Esophagus (tissue), 2 donors: ENCODE measurements around the gene CUX1. TPM values are rescaled to one million over a fixed set of nuclear protein-coding genes. Genes with fewer than 3 reads are reported as not detected.

ENCODE experiments used
- H3K27ac ChIP-seq, 2 donors: one replicate each; pipeline ENCODE4 v1.5.1; 2013; ENCODE audit warnings: low read depth in 2 of 2, mild to moderate bottlenecking in 2 of 2, inconsistent platforms in 1 of 2, low read length in 1 of 2, moderate library complexity in 1 of 2
- H3K27me3 ChIP-seq, 2 donors: one replicate each; pipeline ENCODE4 v1.6.1; 2013; ENCODE audit warnings: low read length in 2 of 2, control low read depth in 1 of 2, mild to moderate bottlenecking in 1 of 2; ENCODE audit not compliant: insufficient read depth in 2 of 2, control insufficient read depth in 1 of 2
- H3K36me3 ChIP-seq, 2 donors: one replicate each; pipeline ENCODE4 v1.6.1; 2013; ENCODE audit warnings: low read length in 1 of 2; ENCODE audit not compliant: control insufficient read depth in 2 of 2, insufficient read depth in 2 of 2
- H3K4me1 ChIP-seq, 2 donors: one replicate each; pipeline ENCODE4 v1.6.1; 2013; ENCODE audit warnings: low read length in 1 of 2; ENCODE audit not compliant: control insufficient read depth in 2 of 2, insufficient read depth in 2 of 2
- H3K4me3 ChIP-seq, 2 donors: one replicate each; pipeline ENCODE4 v1.5.1; 2013; ENCODE audit warnings: low read length in 2 of 2, mild to moderate bottlenecking in 2 of 2, low read depth in 1 of 2, moderate library complexity in 1 of 2
- H3K9me3 ChIP-seq, 2 donors: one replicate each; pipeline ENCODE4 v1.6.1; 2013; ENCODE audit warnings: mild to moderate bottlenecking in 2 of 2, low read depth in 1 of 2, low read length in 1 of 2, moderate library complexity in 1 of 2; ENCODE audit not compliant: control insufficient read depth in 2 of 2, insufficient read depth in 1 of 2
- WGBS, 2 donors: extraction: QIAGEN DNeasy Blood & Tissue Kit; methylation state at CpG; one replicate each; pipeline ENCODE4 v1.1.7; 2013; 5-methylcytosine and 5-hydroxymethylcytosine counted together
- polyA plus RNA-seq, 2 donors: library from polyadenylated mRNA; stranded (reverse); fragments of 200-250 nt; gene quantifications; one replicate each; pipeline ENCODE4 v1.2.3, GENCODE V29; 2013
- donor health status: healthy with polysubstance abuse.
- donor health status: Bipolar disorder and iron deficiency.

CUX1 gene
- polyA plus RNA-seq, 2 donors, result 19.6 to 21.7 TPM

DNA sequence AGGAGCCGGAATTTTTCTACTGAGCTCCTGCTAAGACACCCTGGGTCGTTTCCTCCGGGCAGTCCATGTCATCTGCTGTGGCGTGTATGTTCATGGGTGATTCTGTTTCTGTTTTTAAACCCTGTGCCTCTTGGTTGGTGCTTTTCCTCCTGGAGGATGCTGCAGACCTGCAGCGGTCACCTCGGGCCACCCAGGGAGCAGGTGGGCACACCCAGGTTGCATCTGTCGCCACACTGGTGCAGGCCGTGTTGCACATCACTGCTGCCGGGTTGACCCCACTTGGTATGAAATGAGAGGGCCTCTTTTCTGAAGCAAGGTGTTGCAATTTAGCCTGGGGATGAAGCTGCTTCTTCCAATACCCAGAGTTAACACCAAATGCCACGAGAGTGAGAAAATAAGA lies 127.2 kb downstream of the CUX1 start:
- Histone ChIP-seq H3K36me3 (no peaks in the 10 kb centered on the region), H3K4me1 (peaks cover 14 to 16% of the 10 kb centered on the region in 2 donors), H3K27me3 (no peaks in the 10 kb centered on the region), H3K27ac (no peak overlapping the region), H3K9me3 (no peaks in the 10 kb centered on the region), H3K4me3 (no peak overlapping the region)
- WGBS, 2 donors, result 90 to 95% methylated on average over 10 of the region's 10 CpGs

DNA sequence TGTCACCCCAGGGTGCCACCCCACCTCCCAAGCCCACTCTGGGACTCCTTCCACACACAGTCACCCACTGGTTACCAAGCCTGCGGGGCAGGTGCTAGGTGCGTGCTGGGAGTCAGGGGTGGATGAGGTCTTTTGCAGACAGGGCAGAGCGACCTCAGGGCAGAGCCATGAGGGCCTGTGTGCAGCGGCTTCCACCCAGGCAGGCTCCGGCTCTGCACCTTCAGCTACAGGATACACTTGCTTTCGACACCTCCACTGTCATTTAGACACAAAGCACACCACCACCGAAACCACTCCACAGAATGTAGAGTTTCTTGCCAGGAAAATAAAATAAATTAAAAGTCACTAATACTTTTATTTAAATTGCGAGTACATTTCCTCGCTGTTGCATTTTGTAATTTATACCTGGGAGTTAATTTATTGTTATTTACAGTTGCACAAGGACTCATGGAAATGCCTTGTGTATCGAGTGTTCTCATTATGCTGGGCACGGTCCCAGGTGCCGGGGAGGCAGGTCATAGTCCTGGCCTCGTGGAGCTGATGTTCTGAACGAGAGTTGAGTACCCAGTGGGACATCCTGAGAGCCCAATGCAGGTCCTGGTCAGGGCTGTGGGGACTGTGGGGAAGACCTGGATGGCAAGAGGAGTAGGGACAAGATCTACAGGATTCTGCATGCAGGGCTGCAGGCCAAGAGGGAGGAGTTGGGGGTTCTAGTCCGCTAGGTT lies 127.8 kb downstream of the CUX1 start:
- peaks cover 14 to 16% of the 10 kb centered on the region in 2 donors for H3K4me1 ChIP-seq
- peak overlapping the region in 1 of 2 donors; percentile 13 for H3K27ac ChIP-seq
- WGBS, 2 donors, result 88 to 89% methylated on average over 15 of the region's 15 CpGs
- H3K4me3 ChIP-seq, result no peak overlapping the region
- no peaks in the 10 kb centered on the region for H3K9me3 ChIP-seq
- H3K27me3 ChIP-seq, result no peaks in the 10 kb centered on the region
- no peaks in the 10 kb centered on the region for H3K36me3 ChIP-seq

DNA sequence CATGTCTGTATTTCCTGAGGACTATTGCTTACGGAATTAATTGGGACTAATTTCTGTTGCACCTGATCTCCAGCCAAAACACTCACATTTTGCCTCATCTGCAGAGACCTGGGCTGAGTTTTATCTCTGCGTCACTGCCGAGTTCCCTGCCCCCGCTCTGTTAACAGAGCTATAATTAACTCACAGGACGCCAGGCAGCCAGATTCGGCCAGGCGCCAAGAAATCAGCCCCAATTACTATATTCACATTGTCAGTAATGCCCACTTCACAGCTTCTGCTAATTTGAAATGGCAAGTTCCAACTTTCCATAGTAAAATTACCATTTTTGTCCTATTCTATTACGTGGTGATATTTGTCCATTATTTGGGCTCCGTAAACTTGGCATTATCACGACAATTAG lies 130.5 kb downstream of the CUX1 start:
- no peaks in the 10 kb centered on the region for H3K9me3 ChIP-seq
- H3K27me3 ChIP-seq, result no peaks in the 10 kb centered on the region
- peaks cover 4 to 15% of the 10 kb centered on the region in 2 donors for H3K4me1 ChIP-seq
- H3K27ac ChIP-seq, result peak overlapping the region; percentile 17 to 34
- 65 to 68% methylated on average over 10 of the region's 10 CpGs for WGBS, 2 donors
- no peak overlapping the region for H3K4me3 ChIP-seq
- H3K36me3 ChIP-seq, result no peaks in the 10 kb centered on the region

DNA sequence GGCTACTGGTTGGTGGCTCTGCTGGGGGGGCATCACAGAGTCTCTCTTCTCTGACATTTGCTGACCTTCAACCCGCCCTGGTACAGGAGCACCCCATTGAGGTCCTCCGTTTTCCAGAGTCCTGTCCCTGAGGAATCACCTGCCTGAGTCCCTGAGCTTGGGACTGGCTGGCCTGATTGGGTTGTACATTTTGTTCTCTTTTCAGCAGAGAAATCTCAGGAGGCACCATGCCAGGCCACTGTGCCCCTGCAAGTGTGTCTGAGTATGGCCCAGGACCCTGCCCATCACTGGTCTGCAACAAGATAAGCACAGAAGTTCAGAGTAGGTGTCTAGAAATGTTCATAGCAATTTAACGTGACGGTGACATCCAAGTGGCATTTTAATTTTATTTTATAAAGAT lies 131.2 kb downstream of the CUX1 start:
- Histone ChIP-seq H3K4me1 (peaks cover 2 to 16% of the 10 kb centered on the region in 2 donors), H3K9me3 (no peaks in the 10 kb centered on the region), H3K36me3 (no peaks in the 10 kb centered on the region), H3K27ac (peak overlapping the region; percentile 34 to 44), H3K27me3 (no peaks in the 10 kb centered on the region), H3K4me3 (no peak overlapping the region)
- 93 to 96% methylated on average over 4 of the region's 4 CpGs for WGBS, 2 donors

DNA sequence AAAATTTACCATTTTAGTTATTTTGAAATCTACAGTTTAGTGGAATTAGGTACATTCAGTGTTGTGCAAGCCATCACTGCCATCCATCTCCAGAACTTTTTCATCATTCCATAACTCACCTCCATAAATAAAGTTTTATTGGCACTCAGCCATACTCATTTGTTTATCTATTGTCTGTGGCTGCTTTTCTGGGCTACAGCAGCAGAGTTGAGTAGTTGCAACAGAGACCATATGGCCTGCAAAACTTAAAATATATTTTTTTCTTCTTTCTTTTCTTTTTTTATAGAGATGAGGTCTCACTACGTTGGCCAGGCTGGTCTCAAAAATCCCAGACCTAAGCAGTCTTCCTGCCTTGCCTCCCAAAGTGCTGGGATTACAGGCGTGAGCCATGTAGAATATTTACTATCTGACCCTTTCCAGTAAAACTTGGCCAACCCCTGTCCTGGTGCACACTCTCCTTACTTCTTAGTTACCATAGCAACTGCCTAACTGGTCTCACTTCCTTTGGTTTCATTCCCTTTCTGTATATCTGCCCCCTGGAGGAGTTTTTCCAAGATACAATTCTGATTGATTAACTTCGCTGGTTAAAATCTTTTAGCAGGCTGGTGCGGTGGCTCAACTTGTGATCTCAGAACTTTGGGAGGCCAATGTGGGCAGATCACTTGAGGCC lies 133.2 kb downstream of the CUX1 start:
- no peak overlapping the region for H3K4me3 ChIP-seq
- H3K9me3 ChIP-seq, result no peaks in the 10 kb centered on the region
- no peaks in the 10 kb centered on the region for H3K27me3 ChIP-seq
- H3K27ac ChIP-seq, result no peak overlapping the region
- no peaks in the 10 kb centered on the region for H3K36me3 ChIP-seq
- H3K4me1 ChIP-seq, result peaks cover 2 to 10% of the 10 kb centered on the region in 2 donors
- WGBS, 2 donors, result 80 to 82% methylated on average over 4 of the region's 4 CpGs

DNA sequence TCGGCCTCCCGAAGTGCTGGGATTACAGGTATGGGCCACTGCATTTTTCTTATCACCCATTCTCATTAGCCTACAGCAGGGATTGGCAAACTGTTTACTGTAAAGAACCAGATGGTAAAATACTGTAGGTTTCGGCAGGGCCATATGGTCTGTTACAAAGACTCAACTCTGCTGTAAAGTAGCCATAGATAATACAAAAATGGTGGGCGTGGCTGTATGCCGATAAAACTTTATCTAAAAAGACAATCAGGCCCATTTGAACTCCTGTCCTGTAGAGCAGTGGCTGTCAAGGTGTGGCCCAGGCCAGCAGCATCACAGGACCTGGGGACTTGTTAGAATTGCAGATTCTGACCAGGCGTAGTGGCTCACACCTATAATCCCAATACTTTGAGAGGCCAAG lies 134.3 kb downstream of the CUX1 start:
- Histone ChIP-seq H3K9me3 (no peaks in the 10 kb centered on the region), H3K27me3 (no peaks in the 10 kb centered on the region), H3K4me1 (peaks cover 0 to 8% of the 10 kb centered on the region in 2 donors), H3K4me3 (no peak overlapping the region), H3K36me3 (no peaks in the 10 kb centered on the region), H3K27ac (no peak overlapping the region)
- 93 to 96% methylated on average over 6 of the region's 6 CpGs for WGBS, 2 donors

DNA sequence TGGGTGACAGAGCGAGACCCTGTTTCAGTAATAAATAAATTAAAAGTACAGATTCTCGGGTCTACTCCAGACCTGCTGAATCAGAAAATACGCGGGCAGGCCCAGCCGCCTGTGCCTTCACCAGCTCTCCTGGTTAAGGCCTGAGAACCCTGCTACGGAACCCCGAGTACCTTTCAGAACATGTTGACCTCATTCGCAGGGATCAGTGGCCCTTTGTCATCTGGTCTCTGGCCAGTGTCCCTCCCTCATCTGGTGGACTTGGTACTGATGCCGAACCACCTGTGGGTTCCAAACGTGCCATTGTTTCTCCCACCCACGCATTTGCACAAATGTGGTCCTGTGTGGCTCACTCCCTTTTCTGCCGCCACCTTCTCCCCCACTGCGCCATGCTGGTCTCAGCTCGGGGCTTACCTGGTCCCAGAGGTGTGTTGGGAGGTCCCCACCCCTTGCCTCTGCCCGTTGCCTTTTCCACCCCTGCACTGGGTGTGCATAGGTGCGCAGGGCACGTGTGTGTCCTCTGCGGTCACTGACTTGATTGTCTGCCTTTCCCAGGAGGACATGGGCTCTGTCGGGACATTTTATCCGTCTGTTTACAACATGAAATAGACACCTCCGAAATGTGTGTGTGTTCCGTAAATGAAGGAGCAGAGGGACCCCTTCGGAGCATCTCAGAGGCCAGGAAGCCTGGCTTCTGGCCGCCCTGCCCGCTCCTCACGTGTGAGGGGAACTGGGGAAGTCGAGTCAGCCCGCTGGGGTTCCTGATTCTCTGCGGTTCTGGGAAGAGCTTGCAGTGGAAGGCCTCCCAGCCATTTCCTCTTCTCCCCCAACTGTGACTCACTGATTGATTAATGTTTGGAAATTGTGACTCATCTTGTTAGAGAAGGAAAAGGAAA lies 135.2 kb downstream of the CUX1 start:
- Histone ChIP-seq H3K4me3 (no peak overlapping the region), H3K36me3 (no peaks in the 10 kb centered on the region), H3K4me1 (peaks cover 0 to 8% of the 10 kb centered on the region in 2 donors), H3K27ac (peak overlapping the region; percentile 23 to 41), H3K9me3 (no peaks in the 10 kb centered on the region), H3K27me3 (no peaks in the 10 kb centered on the region)
- 82 to 85% methylated on average over 29 of the region's 29 CpGs for WGBS, 2 donors

DNA sequence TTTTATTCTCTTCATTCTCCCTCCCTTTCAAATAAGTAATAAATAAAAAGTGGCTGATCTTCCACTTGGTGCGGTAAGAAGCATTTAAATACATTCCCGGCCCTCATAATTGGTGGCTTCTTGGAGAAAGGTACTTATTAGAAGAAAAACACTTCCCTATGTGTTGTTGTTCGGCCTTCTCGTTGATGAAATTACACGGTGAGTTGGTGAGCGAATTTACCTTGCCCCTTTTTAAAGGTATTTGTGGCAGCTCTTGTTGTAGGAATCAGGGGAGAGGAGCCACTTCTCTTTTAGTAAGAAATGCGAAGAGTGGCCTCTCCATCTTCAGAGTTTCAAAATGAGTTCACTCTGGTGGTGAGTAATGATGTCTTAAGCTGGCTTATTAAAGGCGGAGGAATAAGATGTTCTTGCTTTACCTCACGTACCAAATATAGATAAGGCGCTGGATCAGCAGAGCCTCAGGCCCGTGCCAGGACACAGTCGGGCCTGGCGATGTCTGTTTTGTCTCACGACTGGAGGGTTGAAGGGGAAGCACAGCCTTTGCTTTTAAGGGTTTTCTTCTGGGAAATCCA lies 135.9 kb downstream of the CUX1 start:
- H3K36me3 ChIP-seq, result no peaks in the 10 kb centered on the region
- peak overlapping the region; percentile 66 to 72 for H3K27ac ChIP-seq
- WGBS, 2 donors, result 49 to 62% methylated on average over 14 of the region's 14 CpGs
- no peaks in the 10 kb centered on the region for H3K9me3 ChIP-seq
- H3K4me1 ChIP-seq, result peaks cover 0 to 8% of the 10 kb centered on the region in 2 donors
- H3K4me3 ChIP-seq, result no peak overlapping the region
- no peaks in the 10 kb centered on the region for H3K27me3 ChIP-seq

DNA sequence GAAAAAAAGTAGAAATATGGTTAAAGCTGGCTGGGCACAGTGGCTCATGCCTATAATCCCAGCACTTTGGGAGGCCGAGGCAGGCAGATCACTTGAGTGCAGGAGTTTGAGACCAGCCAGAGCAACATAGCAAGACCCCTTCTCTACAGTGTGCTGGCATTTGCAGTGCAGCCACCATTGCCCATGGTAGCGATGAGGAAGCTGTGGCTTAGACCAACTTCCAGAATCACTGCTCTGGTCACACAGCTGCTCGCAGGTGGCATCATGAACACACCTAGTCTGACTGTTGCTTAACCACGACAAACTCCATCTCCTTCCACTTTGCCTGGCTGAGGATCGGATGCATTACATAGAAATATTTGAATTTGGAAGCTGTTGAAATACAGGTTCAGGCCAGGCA lies 137.1 kb downstream of the CUX1 start:
- H3K4me3 ChIP-seq, result no peak overlapping the region
- no peaks in the 10 kb centered on the region for H3K9me3 ChIP-seq
- H3K4me1 ChIP-seq, result peaks cover 0 to 8% of the 10 kb centered on the region in 2 donors
- H3K27me3 ChIP-seq, result no peaks in the 10 kb centered on the region
- no peaks in the 10 kb centered on the region for H3K36me3 ChIP-seq
- no peak overlapping the region for H3K27ac ChIP-seq
- 86 to 90% methylated on average over 5 of the region's 5 CpGs for WGBS, 2 donors
